SK-N-MC (cell line): ENCODE results near the gene ASTN2.

ENCODE experiments used
- EZH2 ChIP-seq: fragments of 200-600 bp; sonication (generic); IDR thresholded peaks from one replicate; pipeline ENCODE4 v1.6.1; 2017; ENCODE audit warnings: antibody characterized with exemption
- POLR2AphosphoS5 ChIP-seq: IDR thresholded peaks from 2 replicates; pipeline ENCODE4 v1.6.1; 2012; ENCODE audit warnings: mild to moderate bottlenecking, low read depth, low read length, borderline replicate concordance

DNA sequence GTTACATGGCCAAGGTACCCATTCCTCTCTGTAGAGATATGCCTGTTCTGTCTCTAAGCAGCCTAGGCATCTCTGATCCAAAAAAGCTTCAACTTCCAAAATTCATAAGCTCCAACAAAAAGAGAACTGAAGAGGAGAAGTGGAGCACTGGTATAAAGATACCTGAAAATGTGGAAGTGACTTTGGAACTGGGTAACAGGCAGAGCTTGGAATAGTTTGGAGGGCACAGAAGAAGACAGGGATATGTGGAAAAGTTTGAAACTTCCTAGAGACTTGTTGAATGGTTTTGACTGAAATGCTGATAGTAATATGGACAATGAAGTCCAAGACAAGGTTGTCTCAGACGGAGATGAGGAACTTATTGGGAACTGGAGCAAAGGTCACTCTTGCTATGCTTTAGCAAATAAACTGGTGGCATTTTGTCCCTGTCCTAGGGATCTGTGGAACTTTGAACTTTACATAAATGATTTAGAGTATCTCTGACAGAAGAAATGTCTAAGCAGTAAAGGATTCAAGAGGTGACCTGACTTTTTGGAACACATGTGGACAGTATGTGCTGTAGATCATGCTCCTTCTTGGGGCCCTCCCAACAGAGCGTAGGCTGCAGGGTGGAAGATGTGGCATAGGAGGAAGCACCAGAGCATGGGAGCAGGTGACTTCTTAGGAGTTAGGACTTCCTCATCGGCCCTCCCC is 889.9 kb downstream of the ASTN2 start:
- TF ChIP-seq EZH2 (no peak), POLR2AphosphoS5 (no peak)
